ENCODE measurements around the gene OPCML.

GRCh38 chr11:133133050-133133449 is 399.3 kb downstream of the OPCML start:
- TF ChIP-seq CTCF (IDR thresholded peaks at IDR 0.05): no peak
- no peak for TF ChIP-seq POLR2A (IDR thresholded peaks at IDR 0.05)
- no peak for TF ChIP-seq EP300 (IDR thresholded peaks at IDR 0.05; ENCODE audit: low read depth)
- no peak for TF ChIP-seq POLR2AphosphoS5 (IDR thresholded peaks at IDR 0.05)

All from transverse colon (tissue), 4 donors.